Mammary epithelial cell (primary cell): Measurements from ENCODE around the gene WNT11.

ENCODE experiments used
- EZH2 ChIP-seq: IDR thresholded peaks from 2 replicates; pipeline ENCODE4 v1.6.1; 2012; ENCODE audit warnings: low read length, inconsistent platforms, borderline replicate concordance
- TF ChIP-seq, protein P1 (sequence below), 2 donors: IDR thresholded peaks in 1 of 2; conservative IDR thresholded peaks in 1 of 2; 2 replicates each; pipeline ENCODE4 v1.5.1; 2011 to 2012; ENCODE audit warnings: inconsistent platforms in 2 of 2, low read length in 2 of 2, mild to moderate bottlenecking in 2 of 2, control low read depth in 1 of 2, low read depth in 1 of 2; ENCODE audit not compliant: insufficient read depth in 1 of 2; ENCODE audit errors: extremely low read depth in 1 of 2

- TF ChIP-seq, protein P1, sequence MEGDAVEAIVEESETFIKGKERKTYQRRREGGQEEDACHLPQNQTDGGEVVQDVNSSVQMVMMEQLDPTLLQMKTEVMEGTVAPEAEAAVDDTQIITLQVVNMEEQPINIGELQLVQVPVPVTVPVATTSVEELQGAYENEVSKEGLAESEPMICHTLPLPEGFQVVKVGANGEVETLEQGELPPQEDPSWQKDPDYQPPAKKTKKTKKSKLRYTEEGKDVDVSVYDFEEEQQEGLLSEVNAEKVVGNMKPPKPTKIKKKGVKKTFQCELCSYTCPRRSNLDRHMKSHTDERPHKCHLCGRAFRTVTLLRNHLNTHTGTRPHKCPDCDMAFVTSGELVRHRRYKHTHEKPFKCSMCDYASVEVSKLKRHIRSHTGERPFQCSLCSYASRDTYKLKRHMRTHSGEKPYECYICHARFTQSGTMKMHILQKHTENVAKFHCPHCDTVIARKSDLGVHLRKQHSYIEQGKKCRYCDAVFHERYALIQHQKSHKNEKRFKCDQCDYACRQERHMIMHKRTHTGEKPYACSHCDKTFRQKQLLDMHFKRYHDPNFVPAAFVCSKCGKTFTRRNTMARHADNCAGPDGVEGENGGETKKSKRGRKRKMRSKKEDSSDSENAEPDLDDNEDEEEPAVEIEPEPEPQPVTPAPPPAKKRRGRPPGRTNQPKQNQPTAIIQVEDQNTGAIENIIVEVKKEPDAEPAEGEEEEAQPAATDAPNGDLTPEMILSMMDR (conservative IDR thresholded peaks at IDR 0.05 in 1 of 2, IDR thresholded peaks at IDR 0.05 in 1 of 2; ENCODE audit: extremely low read depth in 1 of 2, insufficient read depth in 1 of 2, low read depth in 1 of 2, low read length in 2 of 2): no peak
- TF ChIP-seq EZH2: no peak
Measured at GRCh38 chr11:76221365-76221764, 15.1 kb upstream of the WNT11 start.
